Adrenal gland (tissue), 12 donors: Measurements from ENCODE around the gene AKAP11. TPM values are rescaled to one million over a fixed set of nuclear protein-coding genes. Genes with fewer than 3 reads are reported as not detected.

Experiments
- DNase-seq, 7 donors: peaks; one replicate each; pipeline ENCODE4 v3.0.0-alpha.2; 2019 to 2020
- H3K27ac ChIP-seq, 5 donors: fragments of 200-600 bp; sonication (generic) in 4 of 5; 1 replicate in 3 of 5; 2 replicates in 2 of 5; pipeline versions ENCODE4 v1.5.1 to v1.8.0; 2016 to 2020; ENCODE audit warnings: mild to moderate bottlenecking in 1 of 5
- H3K27me3 ChIP-seq: fragments of 200-600 bp; 2 replicates; pipeline ENCODE4 v1.8.0; 2021
- H3K36me3 ChIP-seq, 2 donors: fragments of 200-600 bp; replicated peaks in 1 of 2; 1 replicate in 1 of 2; 2 replicates in 1 of 2; pipeline versions ENCODE4 v1.5.1 to v1.8.0; 2018 to 2022
- H3K4me1 ChIP-seq, 2 donors: fragments of 200-600 bp; replicated peaks in 1 of 2; 1 replicate in 1 of 2; 2 replicates in 1 of 2; pipeline versions ENCODE4 v1.5.1 to v1.8.0; 2018 to 2021
- H3K4me3 ChIP-seq, 4 donors: fragments of 200-600 bp; sonication (generic) in 3 of 4; one replicate each; pipeline ENCODE4 v1.5.1; 2016 to 2018
- H3K9me3 ChIP-seq, 3 donors: fragments of 200-600 bp; sonication (generic) in 1 of 3; replicated peaks in 1 of 3; 1 replicate in 2 of 3; 2 replicates in 1 of 3; pipeline versions ENCODE4 v1.5.1 to v1.8.0; 2016 to 2021
- CTCF ChIP-seq, 6 experiments: fragments of 450-650 bp in 4 of 6; fragments of 200-600 bp in 2 of 6; sonication (generic) in 1 of 6; IDR thresholded peaks; 1 replicate in 5 of 6; 2 replicates in 1 of 6; pipeline versions ENCODE4 v1.5.1 to v1.8.0; 2016 to 2021; ENCODE audit warnings: antibody characterized with exemption in 6 of 6, mild to moderate bottlenecking in 2 of 6, moderate library complexity in 1 of 6
- POLR2A ChIP-seq, 2 donors: fragments of 450-650 bp; IDR thresholded peaks; one replicate each; pipeline ENCODE4 v1.6.1; 2017; ENCODE audit warnings: antibody characterized with exemption in 2 of 2, mild to moderate bottlenecking in 2 of 2, moderate library complexity in 1 of 2
- WGBS, 4 donors: extraction: QIAGEN DNeasy Blood & Tissue Kit in 2 of 4; methylation state at CpG; one replicate each; pipeline versions ENCODE4 v1.1.5 to v1.1.7; 2013 to 2017; 5-methylcytosine and 5-hydroxymethylcytosine counted together
- intact Hi-C, 2 donors: fragments of 100-400 bp; cut with DNase I; formaldehyde crosslinking; loops; one replicate each; pipeline versions ENCODE4 v1.14.1 to v1.15.0; 2022 to 2023
- polyA plus RNA-seq, 3 donors: library from polyadenylated mRNA; stranded (reverse); fragments of 200-250 nt in 2 of 3; fragments of 350-450 nt in 1 of 3; fragmentation: Illumina TruSeq in 1 of 3; extraction: RNeasy Lipid Tissue Mini Kit (QIAGEN cat#74804) in 1 of 3; gene quantifications; one replicate each; pipeline ENCODE4 v1.2.3, GENCODE V29; 2013 to 2014
- total RNA-seq, 9 donors: library from RNA; depleted of rRNA in 4 of 9; stranded (reverse); fragments of >200 nt in 4 of 9; fragments of 120-200 nt in 1 of 9; fragmentation: NEBNext Ultra II Directional in 1 of 9; extraction: Animal tissue kit (Norgen Biotek cat#: 25700) in 1 of 9; gene quantifications; one replicate each; pipeline versions ENCODE4 v1.1.0 to v1.2.4, GENCODE V29; 2013 to 2023
- donor health status: healthy with polysubstance abuse.
- donor health status: Bipolar disorder and iron deficiency.
- donor health status: DM: yes; HTN: yes; CAD: no.
- donor health status: DM: no; HTN: no; CAD: no.
- donor health status: DM: no; HTN: no; CAD: no.
- donor health status: DM: yes; HTN: yes; CAD: no.

AKAP11 gene
- total and polyA plus RNA-seq, 12 donors = 5.0 to 42.2 (median 31.1) TPM

- intact Hi-C loops = no loop called here
- DNase-seq = no peak
- no peaks in the 10 kb centered on the region for H3K36me3 ChIP-seq
- H3K4me3 ChIP-seq = no peak overlapping the region
- no peak overlapping the region for H3K27ac ChIP-seq
- H3K4me1 ChIP-seq = no peaks in the 10 kb centered on the region
- H3K27me3 ChIP-seq = no peaks in the 10 kb centered on the region
- peaks cover 0 to 6% (median 0%) of the 10 kb centered on the region in 3 donors for H3K9me3 ChIP-seq
- 87 to 94% (median 91%) methylated on average over 2 of the region's 2 CpGs for WGBS, 4 donors
- TF ChIP-seq CTCF (IDR thresholded peaks at IDR 0.05) (no peak), POLR2A (IDR thresholded peaks at IDR 0.05) (no peak)
These were observed 50.9 kb downstream of the AKAP11 start for GRCh38 chr13:42322806-42323205.

- Histone ChIP-seq H3K27me3 (no peaks in the 10 kb centered on the region), H3K4me1 (no peaks in the 10 kb centered on the region), H3K4me3 (no peak overlapping the region), H3K9me3 (peaks cover 0 to 6% (median 0%) of the 10 kb centered on the region in 3 donors), H3K36me3 (no peaks in the 10 kb centered on the region), H3K27ac (no peak overlapping the region)
- intact Hi-C loops = no loop called here
- DNase-seq = no peak
- TF ChIP-seq POLR2A (IDR thresholded peaks at IDR 0.05) (no peak), CTCF (IDR thresholded peaks at IDR 0.05) (no peak)
These were observed 52.8 kb downstream of the AKAP11 start for GRCh38 chr13:42324704-42325103.

- no peaks in the 10 kb centered on the region for H3K4me1 ChIP-seq
- no peak overlapping the region for H3K27ac ChIP-seq
- no peaks in the 10 kb centered on the region for H3K9me3 ChIP-seq
- H3K4me3 ChIP-seq = no peak overlapping the region
- intact Hi-C loops = no loop called here
- no peaks in the 10 kb centered on the region for H3K36me3 ChIP-seq
- no peak for DNase-seq
- TF ChIP-seq POLR2A (IDR thresholded peaks at IDR 0.05) (no peak), CTCF (IDR thresholded peaks at IDR 0.05) (no peak)
- no peaks in the 10 kb centered on the region for H3K27me3 ChIP-seq
These were observed 55.8 kb downstream of the AKAP11 start for GRCh38 chr13:42327725-42328124.

GRCh38 chr13:42328672-42329071 lies 56.7 kb downstream of the AKAP11 start:
- Histone ChIP-seq H3K36me3 (no peaks in the 10 kb centered on the region), H3K27me3 (no peaks in the 10 kb centered on the region), H3K4me3 (no peak overlapping the region), H3K9me3 (no peaks in the 10 kb centered on the region), H3K27ac (no peak overlapping the region), H3K4me1 (no peaks in the 10 kb centered on the region)
- DNase-seq = no peak
- TF ChIP-seq POLR2A (IDR thresholded peaks at IDR 0.05) (no peak), CTCF (IDR thresholded peaks at IDR 0.05) (no peak)
- intact Hi-C loops = no loop called here
